ENCODE measurements around the gene CELF4. TPM values are rescaled to one million over a fixed set of nuclear protein-coding genes. Genes with fewer than 3 reads are reported as not detected.

The CELF4 gene
- total and polyA plus RNA-seq, 2 donors (not counting 1 experiment from before 2014, with no cell fraction given) = 0.17 TPM; not detected in 1

DNA sequence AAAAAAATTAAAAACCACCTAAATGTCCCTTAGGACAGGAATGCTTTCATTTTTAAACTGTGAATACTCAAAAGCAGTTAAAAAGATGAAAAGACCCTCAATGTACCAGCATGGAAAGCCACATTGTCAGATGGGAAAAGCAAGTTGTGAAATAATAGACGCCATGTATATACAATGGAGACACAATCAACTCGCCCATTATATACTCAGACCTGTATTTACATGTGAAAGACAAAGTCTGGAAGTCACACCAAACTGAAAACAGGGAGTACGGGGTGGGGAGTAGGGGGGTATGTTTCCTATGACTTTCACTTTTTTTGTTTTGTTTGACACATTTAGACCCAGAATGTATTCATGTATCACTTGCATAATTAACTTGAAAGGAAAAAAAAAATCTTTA, 75.6 kb downstream of the CELF4 start:
- no peak for TF ChIP-seq EZH2 (IDR thresholded peaks at IDR 0.05; ENCODE audit: low read length, missing control alignments)
- TF ChIP-seq CTCF (conservative IDR thresholded peaks at IDR 0.05 in 1 of 2, IDR thresholded peaks at IDR 0.05 in 1 of 2; ENCODE audit: low read depth in 1 of 2, low read length in 2 of 2) = no peak
- Histone ChIP-seq H3K79me2 (ENCODE audit: control insufficient read depth, insufficient read depth, low read length) (no peaks in the 10 kb centered on the region), H4K20me1 (ENCODE audit: control insufficient read depth, extremely low read depth, insufficient read depth, low read length) (no peaks in the 10 kb centered on the region), H3K9me3 (ENCODE audit: control insufficient read depth, insufficient read depth, low read depth, low read length) (no peaks in the 10 kb centered on the region), H3K9ac (ENCODE audit: insufficient read depth, low read length) (no peak overlapping the region), H3K27ac (ENCODE audit: insufficient read depth, low read length) (no peak overlapping the region), H3K36me3 (ENCODE audit: control insufficient read depth, insufficient read depth, low read length) (no peaks in the 10 kb centered on the region), H3K4me1 (ENCODE audit: control insufficient read depth, extremely low read depth, insufficient read depth, low read length) (no peaks in the 10 kb centered on the region), H2AFZ (ENCODE audit: low read length) (no peak overlapping the region), H3K27me3 (ENCODE audit: control insufficient read depth, insufficient read depth, low read length) (peaks cover 10% of the 10 kb centered on the region), H3K4me3 (replicated peaks in 1 of 4; ENCODE audit: control extremely low read depth in 1 of 4, insufficient read depth in 1 of 4, low read depth in 3 of 4, low read length in 4 of 4) (no peak overlapping the region), H3K4me2 (ENCODE audit: extremely low read depth, insufficient read depth, low read length) (no peak overlapping the region)
- no peak for DNase-seq (ENCODE audit: low read depth in 2 of 2)

DNA sequence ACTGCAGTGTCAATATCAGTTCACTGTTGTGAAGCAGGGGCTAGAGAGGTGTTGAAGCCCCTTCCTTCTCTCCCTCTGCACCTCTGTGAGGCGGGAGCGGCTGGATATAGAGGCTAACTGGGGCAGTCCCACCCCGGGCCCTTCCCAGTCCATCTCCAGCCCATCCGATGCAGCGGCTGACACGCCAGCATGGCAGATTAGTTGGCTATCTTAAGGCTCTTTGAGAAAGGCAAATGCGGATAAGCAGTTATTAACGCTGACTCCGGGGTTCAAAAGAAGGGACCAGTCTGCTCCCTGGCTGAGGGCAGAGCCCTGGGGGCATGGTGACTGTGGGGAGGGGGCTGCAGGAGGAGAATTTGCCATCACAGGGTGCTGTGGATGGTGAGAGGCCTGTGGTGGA, 76.6 kb downstream of the CELF4 start:
- DNase-seq (ENCODE audit: low read depth in 2 of 2) = no peak
- no peaks in the 10 kb centered on the region for H3K4me1 ChIP-seq (ENCODE audit: control insufficient read depth, extremely low read depth, insufficient read depth, low read length)
- H3K79me2 ChIP-seq (ENCODE audit: control insufficient read depth, insufficient read depth, low read length) = no peaks in the 10 kb centered on the region
- H4K20me1 ChIP-seq (ENCODE audit: control insufficient read depth, extremely low read depth, insufficient read depth, low read length) = no peaks in the 10 kb centered on the region
- H2AFZ ChIP-seq (ENCODE audit: low read length) = no peak overlapping the region
- H3K9ac ChIP-seq (ENCODE audit: insufficient read depth, low read length) = no peak overlapping the region
- H3K9me3 ChIP-seq (ENCODE audit: control insufficient read depth, insufficient read depth, low read depth, low read length) = no peaks in the 10 kb centered on the region
- H3K4me2 ChIP-seq (ENCODE audit: extremely low read depth, insufficient read depth, low read length) = no peak overlapping the region
- H3K36me3 ChIP-seq (ENCODE audit: control insufficient read depth, insufficient read depth, low read length) = no peaks in the 10 kb centered on the region
- H3K27me3 ChIP-seq (ENCODE audit: control insufficient read depth, insufficient read depth, low read length) = peaks cover 10% of the 10 kb centered on the region
- no peak overlapping the region for H3K4me3 ChIP-seq (replicated peaks in 1 of 4; ENCODE audit: control extremely low read depth in 1 of 4, insufficient read depth in 1 of 4, low read depth in 3 of 4, low read length in 4 of 4)
- H3K27ac ChIP-seq (ENCODE audit: insufficient read depth, low read length) = no peak overlapping the region
- TF ChIP-seq CTCF (conservative IDR thresholded peaks at IDR 0.05 in 1 of 2, IDR thresholded peaks at IDR 0.05 in 1 of 2; ENCODE audit: low read depth in 1 of 2, low read length in 2 of 2) (no peak), EZH2 (IDR thresholded peaks at IDR 0.05; ENCODE audit: low read length, missing control alignments) (no peak)

DNA sequence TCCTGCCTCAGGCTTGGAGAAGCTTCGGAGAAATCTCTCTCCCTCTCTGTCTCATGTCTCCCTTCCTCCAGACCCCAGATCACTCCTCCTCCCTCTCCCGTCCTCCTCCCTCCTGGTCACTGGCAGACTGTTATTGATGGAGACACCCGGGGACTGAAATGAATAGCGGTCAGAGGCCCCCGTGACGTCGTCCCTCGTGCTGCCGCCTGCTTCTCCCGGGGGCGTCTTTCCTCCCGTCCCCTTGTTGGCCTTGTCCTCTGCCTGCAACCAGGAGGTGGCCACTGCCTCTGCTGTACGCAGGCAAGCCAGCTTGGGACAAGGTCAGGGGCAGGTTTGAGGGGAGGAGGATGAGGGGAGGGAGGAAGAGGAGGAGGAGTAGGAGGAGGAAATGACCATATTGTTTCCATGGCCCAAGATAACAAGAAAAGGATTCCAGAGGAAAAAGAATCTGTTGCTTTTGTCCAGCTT, 78.2 kb downstream of the CELF4 start:
- Histone ChIP-seq H2AFZ (ENCODE audit: low read length) (no peak overlapping the region), H4K20me1 (ENCODE audit: control insufficient read depth, extremely low read depth, insufficient read depth, low read length) (no peaks in the 10 kb centered on the region), H3K4me2 (ENCODE audit: extremely low read depth, insufficient read depth, low read length) (no peak overlapping the region), H3K9ac (ENCODE audit: insufficient read depth, low read length) (no peak overlapping the region), H3K4me1 (ENCODE audit: control insufficient read depth, extremely low read depth, insufficient read depth, low read length) (no peaks in the 10 kb centered on the region), H3K4me3 (replicated peaks in 1 of 4; ENCODE audit: control extremely low read depth in 1 of 4, insufficient read depth in 1 of 4, low read depth in 3 of 4, low read length in 4 of 4) (no peak overlapping the region), H3K36me3 (ENCODE audit: control insufficient read depth, insufficient read depth, low read length) (no peaks in the 10 kb centered on the region), H3K27me3 (ENCODE audit: control insufficient read depth, insufficient read depth, low read length) (peaks cover 10% of the 10 kb centered on the region), H3K27ac (ENCODE audit: insufficient read depth, low read length) (no peak overlapping the region), H3K79me2 (ENCODE audit: control insufficient read depth, insufficient read depth, low read length) (no peaks in the 10 kb centered on the region), H3K9me3 (ENCODE audit: control insufficient read depth, insufficient read depth, low read depth, low read length) (no peaks in the 10 kb centered on the region)
- TF ChIP-seq CTCF (conservative IDR thresholded peaks at IDR 0.05 in 1 of 2, IDR thresholded peaks at IDR 0.05 in 1 of 2; ENCODE audit: low read depth in 1 of 2, low read length in 2 of 2) = no peak
- TF ChIP-seq EZH2 (IDR thresholded peaks at IDR 0.05; ENCODE audit: low read length, missing control alignments) = no peak
- no peak for DNase-seq (ENCODE audit: low read depth in 2 of 2)
